NCI-H446 (cell line): ENCODE data around the gene RPL38.

Source experiments
- DNase-seq, 2 experiments: peaks; one replicate each; lab custom pipeline; 2025; lab: John Stamatoyannopoulos, UW

The RPL38 gene

DNA sequence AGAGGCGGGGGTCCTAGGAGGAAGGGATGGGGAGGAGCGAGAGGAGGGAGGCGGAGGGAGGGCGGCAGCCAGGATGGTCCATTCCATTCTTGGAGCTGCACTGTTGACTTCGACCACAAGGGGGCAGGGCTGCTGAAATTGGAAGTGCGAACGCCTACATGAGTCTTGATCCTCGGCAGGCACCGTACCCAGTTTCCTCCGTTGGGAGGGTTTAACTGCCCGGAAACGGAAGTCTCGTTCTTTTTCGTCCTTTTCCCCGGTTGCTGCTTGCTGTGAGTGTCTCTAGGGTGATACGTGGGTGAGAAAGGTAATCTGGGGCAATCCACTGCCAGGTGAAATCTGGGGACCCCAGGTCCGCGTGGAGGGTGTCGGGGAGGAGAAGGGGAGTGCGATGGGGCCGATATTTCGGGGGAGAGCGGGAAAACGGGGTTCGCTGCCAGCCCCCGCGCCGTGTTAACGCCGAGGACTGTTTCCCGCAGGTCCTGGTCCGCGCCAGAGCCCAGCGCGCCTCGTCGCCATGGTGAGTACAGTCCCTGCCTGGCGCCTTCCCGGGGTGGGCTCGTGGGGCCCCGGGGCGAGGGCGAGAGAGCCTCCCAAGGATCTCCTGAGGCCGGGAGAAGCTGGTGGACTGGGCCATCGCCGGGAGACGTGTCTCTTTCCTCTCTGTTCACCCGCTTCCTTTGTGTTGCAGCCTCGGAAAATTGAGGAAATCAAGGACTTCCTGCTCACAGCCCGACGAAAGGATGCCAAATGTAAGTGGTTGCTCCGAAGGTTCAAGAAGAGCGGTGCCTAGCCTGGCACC is at the start of gene RPL38:
Gene RPL38, plus strand, starts transcription at position 240 of the 802 bp plus-strand sequence. Its CDS starts 278 bp downstream, at position 518.
- DNase-seq: peak; percentile 97 to 99

DNA sequence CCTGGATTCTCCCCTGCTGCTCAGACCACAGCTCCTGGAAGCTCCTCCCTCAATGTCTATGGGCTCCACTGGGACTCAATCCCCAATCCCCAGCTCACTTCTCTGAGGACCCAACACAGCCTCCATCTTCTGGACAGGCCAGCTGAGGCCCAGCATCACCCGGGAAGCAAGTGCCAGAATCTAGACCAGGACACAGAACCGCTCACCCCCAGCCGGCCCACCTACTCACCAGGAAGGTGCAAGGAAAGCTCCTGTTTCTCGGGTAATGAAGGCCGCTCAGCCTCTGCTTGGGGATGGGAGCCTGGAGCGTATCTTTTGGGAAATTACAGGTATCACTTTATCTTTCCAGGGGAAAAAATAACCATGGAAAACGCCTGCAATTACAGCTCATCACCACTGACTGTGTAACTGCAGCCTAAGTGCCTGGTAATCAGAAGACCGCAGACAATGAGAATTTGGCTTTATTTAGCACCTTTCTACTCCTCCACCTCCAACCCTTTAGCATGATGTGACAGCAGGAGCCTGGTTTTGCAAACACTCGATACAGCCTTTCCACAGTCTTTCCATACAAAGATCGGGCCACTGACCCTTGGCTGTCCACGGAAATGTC is 49.6 kb upstream of the RPL38 start:
- DNase-seq: no peak

GRCh38 chr17:74156878-74157277 is 46.6 kb upstream of the RPL38 start:
- DNase-seq: no peak

DNA sequence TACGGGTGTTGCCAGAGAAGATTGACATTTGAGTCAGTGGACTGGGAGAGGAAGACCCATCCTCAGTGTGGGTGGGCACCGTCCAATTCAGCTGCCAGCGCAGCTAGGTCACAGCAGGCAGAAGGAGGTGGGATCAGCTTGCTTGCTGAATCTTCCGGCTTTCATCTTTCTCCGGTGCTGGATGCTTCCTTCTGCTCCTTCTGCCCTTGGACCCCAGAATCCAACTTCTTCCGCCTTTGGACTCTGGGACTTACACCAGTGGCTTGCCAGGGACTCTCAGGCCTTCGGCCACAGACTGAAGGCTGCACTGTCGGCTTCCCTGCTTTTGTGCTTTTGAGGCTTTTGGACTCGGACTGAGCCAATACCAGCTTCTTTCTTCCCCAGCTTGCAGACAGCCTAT is 46.1 kb upstream of the RPL38 start:
- DNase-seq: no peak

DNA sequence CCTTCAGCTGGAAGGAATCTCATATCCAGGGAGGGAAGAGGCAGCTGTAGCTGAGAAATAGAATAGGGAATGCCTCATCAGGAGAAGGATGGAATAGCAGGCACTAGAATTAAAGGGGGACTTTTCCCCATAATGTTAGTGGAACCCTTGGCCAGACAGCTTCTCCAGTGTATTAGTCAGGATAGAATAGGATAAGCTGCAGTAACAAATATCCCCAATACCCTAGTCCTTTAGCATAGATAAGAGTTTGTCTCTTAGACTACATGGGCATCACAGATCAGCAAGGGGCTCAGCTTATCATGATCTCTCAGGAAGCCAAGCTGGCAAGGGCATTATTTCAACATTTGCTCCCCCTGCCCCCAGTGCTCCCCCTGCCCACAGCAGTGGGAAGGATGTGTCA is 44.7 kb upstream of the RPL38 start:
- DNase-seq: no peak

GRCh38 chr17:74159226-74159840 is 44.1 kb upstream of the RPL38 start:
- no peak for DNase-seq

- no peak for DNase-seq
Observed at GRCh38 chr17:74160656-74161502, 42.6 kb upstream of the RPL38 start.

GRCh38 chr17:74161503-74161875 is 42.0 kb upstream of the RPL38 start:
- DNase-seq: no peak

DNA sequence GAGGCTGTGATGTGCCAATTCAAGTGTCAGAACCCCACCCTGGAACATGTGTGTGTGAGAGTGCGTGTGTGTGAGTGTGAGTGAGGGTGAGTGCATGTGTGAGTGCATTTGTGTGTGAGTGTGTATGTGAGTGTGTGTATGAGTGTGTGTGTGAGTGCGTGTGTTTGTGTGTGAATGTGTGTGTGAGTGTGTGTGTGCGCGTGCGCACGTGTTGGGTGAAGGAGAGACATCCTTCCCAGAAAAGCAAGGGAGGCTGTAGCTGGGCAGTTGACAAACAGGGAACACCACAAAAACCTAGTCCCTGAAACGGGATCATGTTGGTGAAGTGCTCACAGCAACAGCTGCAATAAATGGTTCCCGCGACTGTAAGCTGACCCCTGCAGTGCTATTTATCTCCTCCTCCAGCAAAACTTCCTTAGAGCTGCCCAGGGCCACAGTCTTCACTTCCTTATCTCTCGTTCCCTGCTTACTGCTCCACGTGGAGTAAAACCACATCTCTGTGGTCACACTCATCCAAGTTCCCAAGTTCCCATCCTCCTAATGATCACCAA is 40.1 kb upstream of the RPL38 start:
- DNase-seq: no peak

DNA sequence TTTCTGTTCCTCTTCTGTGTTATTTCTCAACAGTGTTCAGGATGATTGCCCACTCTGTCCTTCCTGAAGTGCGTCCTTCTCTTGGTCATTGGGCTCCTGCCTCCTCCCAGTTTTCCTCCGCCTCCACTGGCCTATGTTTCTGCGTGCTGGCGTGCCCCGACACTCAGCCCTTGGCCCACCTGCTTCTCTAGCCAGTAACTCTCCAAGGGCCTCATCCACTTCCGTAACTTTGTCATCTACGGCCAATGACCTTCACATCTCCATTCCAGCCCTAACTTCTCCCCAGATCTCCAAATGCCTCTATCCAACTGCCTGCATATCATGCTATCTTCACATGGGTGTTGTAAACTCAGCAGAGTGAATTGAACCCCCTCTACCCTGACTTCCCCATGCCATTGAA is 39.6 kb upstream of the RPL38 start:
- DNase-seq: no peak

DNA sequence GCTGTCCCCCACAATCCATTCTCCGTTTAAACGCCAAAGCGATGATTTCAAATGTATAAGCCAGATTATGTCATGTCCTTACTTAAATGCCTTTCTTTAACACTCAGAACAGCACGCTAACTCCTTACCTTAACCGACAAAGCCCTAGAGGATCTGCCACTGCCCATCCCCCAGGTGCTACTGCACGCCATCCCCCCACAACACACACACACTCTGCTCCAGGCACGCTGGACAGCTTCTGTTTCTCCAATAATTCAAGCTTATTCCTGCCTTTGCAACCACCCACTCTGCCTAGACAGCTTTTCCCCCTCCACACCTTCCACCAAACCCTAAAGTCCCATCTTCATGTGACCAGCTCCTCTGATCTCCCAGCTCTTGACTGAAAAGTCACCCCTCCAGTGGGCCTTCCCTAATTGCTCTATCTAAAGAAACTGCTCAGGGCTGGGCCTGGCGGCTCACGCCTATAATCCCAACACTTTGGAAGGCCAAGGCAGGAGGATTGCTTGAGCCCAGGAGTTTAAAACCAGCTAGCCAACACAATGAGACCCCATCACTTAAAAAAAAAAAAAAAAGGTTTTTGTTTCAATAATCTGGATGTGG is 38.9 kb upstream of the RPL38 start:
- DNase-seq: no peak

- DNase-seq: no peak
Observed at GRCh38 chr17:74165797-74166365, 37.6 kb upstream of the RPL38 start.

DNA sequence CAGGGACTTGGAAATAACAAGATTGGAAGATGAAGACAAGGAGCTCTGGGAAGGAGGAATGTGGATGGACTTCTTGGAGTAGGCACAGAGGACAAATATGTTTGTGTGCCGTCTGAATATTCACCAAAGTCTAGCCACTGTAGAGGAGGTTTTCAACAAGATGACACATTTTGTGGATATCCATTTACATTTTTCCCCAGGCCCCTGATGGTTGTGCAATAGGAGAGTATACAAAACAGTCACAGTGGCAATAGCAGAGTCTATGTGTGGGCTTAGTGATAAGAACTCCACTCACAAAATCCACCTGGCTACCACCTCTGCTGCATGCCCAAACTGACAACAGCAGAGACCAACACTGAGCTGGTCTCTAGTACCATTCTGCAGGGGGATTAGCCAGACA is 32.6 kb upstream of the RPL38 start:
- DNase-seq: no peak

- DNase-seq: no peak
Observed at GRCh38 chr17:74172700-74173099, 30.8 kb upstream of the RPL38 start.

DNA sequence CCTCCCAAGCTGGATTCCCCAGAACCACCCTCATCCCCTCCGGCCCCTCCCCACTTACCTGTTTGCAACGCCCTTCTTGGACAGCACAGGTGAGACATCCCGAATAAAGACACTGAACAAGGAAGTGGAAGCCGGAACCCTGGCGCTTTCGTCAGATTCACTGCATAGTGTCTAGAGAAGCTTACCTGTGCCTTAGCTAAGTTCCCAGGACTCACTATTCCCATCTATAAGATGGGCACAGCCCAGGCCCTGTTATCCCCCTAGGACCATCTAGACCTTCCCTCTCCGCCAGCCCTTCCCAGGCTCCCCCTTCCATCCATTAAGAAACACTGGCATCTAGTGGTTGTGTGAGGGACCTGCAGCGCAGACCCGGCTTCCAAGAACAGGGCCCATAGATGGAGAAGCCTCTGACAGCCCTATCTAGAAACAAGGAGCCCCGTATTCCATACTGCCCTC is 26.9 kb upstream of the RPL38 start:
- peak; percentile 68 to 85 for DNase-seq

DNA sequence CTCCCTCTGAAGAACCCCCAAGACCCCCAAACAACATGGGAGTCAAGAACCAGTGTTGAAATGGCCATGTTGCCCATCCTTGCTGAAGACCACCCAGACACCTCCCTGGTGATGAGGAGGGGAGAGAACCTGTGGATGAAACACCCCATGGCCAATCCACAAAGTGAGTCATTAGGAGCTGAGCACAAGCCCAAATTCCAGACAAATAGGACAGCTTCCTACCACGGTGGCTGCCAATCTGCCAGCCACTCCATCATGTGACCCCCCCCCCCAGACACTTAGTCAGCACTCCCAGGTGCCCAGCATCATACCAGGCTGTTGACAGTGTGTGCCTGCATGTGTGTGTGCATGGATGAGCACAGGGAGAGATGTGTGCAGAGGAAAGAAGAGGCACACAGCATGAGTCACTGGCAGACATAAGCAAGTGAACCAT is 26.4 kb upstream of the RPL38 start:
- DNase-seq: no peak

- DNase-seq: no peak
Observed at GRCh38 chr17:74179576-74179975, 23.9 kb upstream of the RPL38 start.

DNA sequence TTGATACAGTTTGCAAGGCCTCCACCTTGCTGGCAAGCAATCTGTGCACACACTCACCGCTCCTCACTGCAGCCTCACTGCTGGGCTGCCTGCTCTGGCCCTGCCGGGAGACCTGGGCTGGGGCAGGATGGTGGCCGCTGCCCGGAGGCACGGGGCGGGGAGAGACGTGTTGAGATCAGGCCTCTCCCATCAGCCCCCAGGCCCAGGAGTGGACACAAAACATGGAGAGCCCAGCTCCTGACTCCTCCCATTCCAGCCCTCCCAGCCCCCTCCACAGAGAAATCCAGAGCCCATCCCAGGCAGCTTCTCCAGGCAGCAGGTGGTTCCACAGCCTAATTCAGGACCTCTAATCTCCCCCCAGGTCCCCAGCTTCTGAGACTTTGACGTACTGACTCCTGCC is 23.1 kb upstream of the RPL38 start:
- DNase-seq: no peak

GRCh38 chr17:74181341-74181740 is 22.1 kb upstream of the RPL38 start:
- DNase-seq: no peak

GRCh38 chr17:74182041-74182723 is 21.3 kb upstream of the RPL38 start:
- DNase-seq: no peak

DNA sequence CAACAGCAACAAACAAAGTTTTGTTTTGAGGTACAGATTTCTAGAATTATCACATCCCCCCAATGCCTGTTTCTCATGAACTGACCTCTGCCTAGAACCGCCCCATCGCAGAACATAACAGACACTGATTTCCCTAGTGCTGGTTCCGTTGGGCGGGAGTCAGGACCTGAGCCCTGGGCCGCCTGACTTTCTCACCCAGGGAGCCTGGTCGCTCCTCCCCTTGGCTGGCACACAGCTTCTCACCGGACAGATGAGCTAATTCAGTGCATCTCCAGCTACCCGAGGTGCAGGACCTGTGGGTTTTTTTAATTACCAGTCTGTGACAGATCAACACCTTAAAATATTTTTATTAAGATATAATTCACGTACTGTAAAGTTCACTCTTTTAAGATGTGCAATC is 20.1 kb upstream of the RPL38 start:
- DNase-seq: no peak
